Chondrocyte (in vitro differentiated cells): ENCODE measurements around the gene C4orf17. TPM values are rescaled to one million over a fixed set of nuclear protein-coding genes. Genes with fewer than 3 reads are reported as not detected.

Experiments used
- DNase-seq: peaks from one replicate; pipeline ENCODE4 v3.0.0; 2021; ENCODE audit warnings: mixed read lengths, low spot score
- H3K27ac Mint-ChIP-seq: one replicate; pipeline ENCODE4 v1.8.0; 2021; ENCODE audit warnings: mild to moderate bottlenecking, moderate library complexity, mixed read lengths; ENCODE audit not compliant: unreplicated experiment
- H3K27me3 Mint-ChIP-seq: 2 replicates; pipeline ENCODE4 v1.8.0; 2021; ENCODE audit warnings: low read depth, mixed read lengths
- H3K36me3 Mint-ChIP-seq: 2 replicates; pipeline ENCODE4 v1.8.0; 2021; ENCODE audit warnings: low read depth, mixed read lengths
- H3K4me1 Mint-ChIP-seq: 2 replicates; pipeline ENCODE4 v1.8.0; 2021; ENCODE audit warnings: low read depth, mild to moderate bottlenecking, mixed read lengths
- H3K4me3 Mint-ChIP-seq: one replicate; pipeline ENCODE4 v1.8.0; 2021; ENCODE audit warnings: mild to moderate bottlenecking, moderate library complexity, mixed read lengths; ENCODE audit not compliant: unreplicated experiment
- H3K9me3 Mint-ChIP-seq: 2 replicates; pipeline ENCODE4 v1.8.0; 2021; ENCODE audit warnings: low read depth, mixed read lengths
- total RNA-seq: library from RNA; stranded (reverse); gene quantifications from 3 replicates; pipeline ENCODE4 v1.2.1, GENCODE V29; 2021
- TF ChIP-seq, protein P1 (sequence below): fragments of 200-600 bp; sonication (generic); IDR thresholded peaks from 2 replicates; pipeline ENCODE4 v1.5.0; 2021; ENCODE audit warnings: antibody characterized with exemption, mild to moderate bottlenecking, moderate library complexity

The C4orf17 gene
- total RNA-seq, 1 donor from 2014 or later: not detected

DNA sequence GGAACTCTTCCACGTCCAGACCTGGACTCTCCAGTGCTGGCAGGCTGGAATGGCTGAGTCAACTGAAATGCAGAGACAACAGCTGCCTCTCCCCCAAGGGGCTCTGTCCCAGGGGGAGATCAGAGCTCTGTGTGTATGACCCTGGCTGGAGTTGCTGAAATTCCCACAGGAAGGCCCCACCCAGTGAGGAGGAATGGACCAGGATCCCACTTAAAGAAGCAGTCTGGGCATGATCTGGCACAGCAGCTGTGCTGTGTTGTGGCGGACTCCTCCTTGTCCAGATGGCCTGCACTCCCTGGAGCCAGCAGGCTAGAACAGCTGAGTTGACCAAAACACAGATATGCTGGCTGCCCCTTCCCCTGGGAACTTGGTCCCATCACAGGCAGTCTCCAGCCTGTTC is 25.4 kb downstream of the C4orf17 start:
- TF ChIP-seq, protein P1, sequence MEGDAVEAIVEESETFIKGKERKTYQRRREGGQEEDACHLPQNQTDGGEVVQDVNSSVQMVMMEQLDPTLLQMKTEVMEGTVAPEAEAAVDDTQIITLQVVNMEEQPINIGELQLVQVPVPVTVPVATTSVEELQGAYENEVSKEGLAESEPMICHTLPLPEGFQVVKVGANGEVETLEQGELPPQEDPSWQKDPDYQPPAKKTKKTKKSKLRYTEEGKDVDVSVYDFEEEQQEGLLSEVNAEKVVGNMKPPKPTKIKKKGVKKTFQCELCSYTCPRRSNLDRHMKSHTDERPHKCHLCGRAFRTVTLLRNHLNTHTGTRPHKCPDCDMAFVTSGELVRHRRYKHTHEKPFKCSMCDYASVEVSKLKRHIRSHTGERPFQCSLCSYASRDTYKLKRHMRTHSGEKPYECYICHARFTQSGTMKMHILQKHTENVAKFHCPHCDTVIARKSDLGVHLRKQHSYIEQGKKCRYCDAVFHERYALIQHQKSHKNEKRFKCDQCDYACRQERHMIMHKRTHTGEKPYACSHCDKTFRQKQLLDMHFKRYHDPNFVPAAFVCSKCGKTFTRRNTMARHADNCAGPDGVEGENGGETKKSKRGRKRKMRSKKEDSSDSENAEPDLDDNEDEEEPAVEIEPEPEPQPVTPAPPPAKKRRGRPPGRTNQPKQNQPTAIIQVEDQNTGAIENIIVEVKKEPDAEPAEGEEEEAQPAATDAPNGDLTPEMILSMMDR: no peak
- Mint-ChIP-seq H3K27me3 (peaks cover 13% of the 10 kb centered on the region), H3K4me3 (no peak overlapping the region), H3K36me3 (no peaks in the 10 kb centered on the region), H3K4me1 (no peaks in the 10 kb centered on the region), H3K27ac (no peak overlapping the region), H3K9me3 (peaks cover 4% of the 10 kb centered on the region)
- peak; percentile 49 for DNase-seq

DNA sequence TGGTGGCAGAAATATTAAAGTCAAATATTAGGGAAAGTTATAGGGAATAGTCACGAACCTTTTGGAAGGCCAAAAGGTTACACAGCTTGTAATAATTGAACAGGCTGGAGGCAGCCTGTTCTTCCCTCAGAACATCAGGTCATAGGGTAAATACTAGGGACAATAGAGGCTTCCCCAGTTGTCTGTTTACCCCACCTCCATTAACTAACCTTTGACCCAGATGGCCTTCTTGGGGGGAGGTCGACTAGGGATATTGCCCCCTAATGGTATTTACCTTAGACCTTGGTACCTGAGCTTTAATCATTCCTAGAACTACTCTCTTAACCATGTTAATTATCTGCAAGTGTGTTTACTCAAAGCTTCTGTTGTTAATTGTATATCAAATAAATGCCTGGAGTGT is 26.0 kb downstream of the C4orf17 start:
- DNase-seq: no peak
- no peaks in the 10 kb centered on the region for H3K36me3 Mint-ChIP-seq
- no peaks in the 10 kb centered on the region for H3K4me1 Mint-ChIP-seq
- peaks cover 10% of the 10 kb centered on the region for H3K27me3 Mint-ChIP-seq
- no peak overlapping the region for H3K4me3 Mint-ChIP-seq
- H3K27ac Mint-ChIP-seq: no peak overlapping the region
- H3K9me3 Mint-ChIP-seq: peaks cover 4% of the 10 kb centered on the region
- TF ChIP-seq, protein P1: no peak

DNA sequence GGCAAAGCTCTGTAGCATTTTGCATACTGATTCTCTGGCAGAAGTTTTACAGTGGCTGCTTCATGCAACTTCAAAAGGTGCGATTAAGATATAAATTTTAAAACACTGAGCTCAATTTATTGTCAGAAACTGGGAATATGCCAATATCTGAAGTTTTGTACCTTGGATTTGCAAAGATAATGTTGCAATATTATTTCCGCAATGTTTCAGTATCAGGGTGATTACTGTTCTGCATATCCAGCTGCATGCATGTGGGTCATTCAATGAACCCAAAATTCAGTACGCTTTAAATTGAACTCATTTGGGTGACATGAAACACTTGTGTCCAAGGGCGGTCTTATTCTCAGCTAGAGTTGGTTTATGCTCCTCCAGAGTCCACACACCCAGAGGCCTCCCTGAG is 26.9 kb downstream of the C4orf17 start:
- Mint-ChIP-seq H3K4me1 (no peaks in the 10 kb centered on the region), H3K27me3 (peaks cover 4% of the 10 kb centered on the region), H3K36me3 (no peaks in the 10 kb centered on the region), H3K27ac (no peak overlapping the region), H3K9me3 (peaks cover 7% of the 10 kb centered on the region), H3K4me3 (no peak overlapping the region)
- no peak for DNase-seq
- TF ChIP-seq, protein P1: no peak

DNA sequence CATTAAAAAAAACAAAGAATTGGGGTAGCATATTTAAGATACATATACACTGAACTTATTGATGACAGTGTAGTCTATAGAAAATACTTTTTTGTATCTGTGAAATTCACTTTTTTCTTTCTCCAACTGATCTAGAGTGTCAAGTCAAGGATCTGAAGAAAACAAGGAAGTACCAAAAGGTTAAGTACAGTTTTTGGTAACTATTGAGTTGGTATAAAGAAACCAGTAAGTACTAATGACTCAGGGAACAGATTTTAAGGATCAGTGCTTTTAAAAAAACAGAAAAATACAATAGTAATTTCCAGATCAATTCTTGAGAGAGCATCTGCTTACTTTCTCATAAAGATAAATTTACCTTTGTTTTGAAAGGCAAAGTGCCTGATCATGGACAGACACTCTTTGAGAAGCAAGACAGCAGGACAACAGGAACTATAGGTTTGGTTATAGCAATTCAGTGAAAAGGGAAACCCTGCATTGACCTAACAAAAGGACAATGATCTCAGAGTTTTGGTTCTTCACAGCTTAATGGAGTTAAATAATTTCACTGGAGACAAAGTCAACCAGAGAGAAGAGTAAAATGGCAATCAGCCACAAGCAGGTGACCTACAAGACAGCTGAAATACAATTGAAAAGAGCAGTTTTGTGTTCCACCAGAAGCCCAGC is 29.6 kb downstream of the C4orf17 start:
- Mint-ChIP-seq H3K27ac (no peak overlapping the region), H3K27me3 (no peaks in the 10 kb centered on the region), H3K4me3 (no peak overlapping the region), H3K4me1 (no peaks in the 10 kb centered on the region), H3K36me3 (no peaks in the 10 kb centered on the region), H3K9me3 (peaks cover 18% of the 10 kb centered on the region)
- DNase-seq: no peak
- TF ChIP-seq, protein P1: no peak

DNA sequence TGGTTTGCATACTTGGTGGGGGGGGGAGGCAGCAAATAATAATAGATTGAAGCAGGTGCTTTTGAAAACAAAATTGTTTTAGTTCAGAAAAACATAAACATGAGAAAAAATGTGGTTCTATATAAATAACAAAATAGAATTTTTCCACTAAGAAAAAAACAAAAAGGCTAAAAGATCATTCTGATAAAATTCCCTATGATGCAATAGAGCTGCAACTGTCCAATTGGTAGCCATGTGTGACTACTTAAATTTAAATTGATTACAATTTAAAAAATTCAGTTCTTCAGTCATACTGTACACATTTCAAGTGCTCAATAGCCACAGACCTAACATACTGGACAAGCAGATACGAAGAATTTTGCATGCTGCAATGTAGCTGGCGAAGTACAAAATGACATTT is 42.1 kb downstream of the C4orf17 start:
- TF ChIP-seq, protein P1: no peak
- no peak for DNase-seq
- Mint-ChIP-seq H3K27ac (no peak overlapping the region), H3K4me3 (no peak overlapping the region), H3K27me3 (no peaks in the 10 kb centered on the region), H3K36me3 (no peaks in the 10 kb centered on the region), H3K4me1 (no peaks in the 10 kb centered on the region), H3K9me3 (no peaks in the 10 kb centered on the region)
